ENCODE results near the gene RGS10.

DNA sequence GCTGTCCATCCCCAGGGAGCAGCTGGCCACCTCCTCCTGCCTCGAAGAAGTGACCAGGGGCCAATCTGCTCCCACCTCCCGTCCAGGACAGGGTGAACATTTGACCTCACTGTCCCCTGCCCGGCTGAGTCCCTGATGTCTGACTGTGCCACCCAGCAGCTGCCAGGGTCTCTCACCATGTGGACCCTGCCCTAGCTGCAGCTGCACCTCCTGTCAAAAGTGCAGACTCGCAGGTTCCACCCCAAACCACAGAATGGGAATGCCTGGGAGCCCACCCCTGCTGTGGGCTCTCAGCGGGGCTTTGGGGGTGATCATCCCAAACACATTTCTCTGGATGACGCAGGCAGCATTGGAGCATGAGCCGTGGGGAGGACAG lies 86.1 kb downstream of the RGS10 start:
- TF ChIP-seq CHD2 (IDR thresholded peaks at IDR 0.05; ENCODE audit: borderline replicate concordance, low read depth, low read length) = no peak
- no peak for TF ChIP-seq POLR2A (IDR thresholded peaks at IDR 0.05; ENCODE audit: low read depth, low read length)
- no peak for TF ChIP-seq FOS (IDR thresholded peaks at IDR 0.05; ENCODE audit: borderline replicate concordance, extremely low read depth, insufficient read length)
- no peak for TF ChIP-seq EP300 (IDR thresholded peaks at IDR 0.05; ENCODE audit: borderline replicate concordance in 1 of 2, control insufficient read depth in 1 of 2, low read depth in 2 of 2, low read length in 2 of 2)
- no peak for TF ChIP-seq PAX5 (IDR thresholded peaks at IDR 0.05; ENCODE audit: borderline replicate concordance, low read depth, low read length)
- TF ChIP-seq CBFB (IDR thresholded peaks at IDR 0.05; ENCODE audit: low read depth) = no peak
- no peak for TF ChIP-seq ZNF274 (IDR thresholded peaks at IDR 0.05; ENCODE audit: insufficient read depth, insufficient read length)
- TF ChIP-seq CTCF (IDR thresholded peaks at IDR 0.05 in 2 of 3, conservative IDR thresholded peaks at IDR 0.05 in 1 of 3; ENCODE audit: control insufficient read depth in 2 of 3, extremely low read depth in 1 of 3, insufficient read depth in 1 of 3, low read depth in 3 of 3, low read length in 3 of 3) = no peak
- TF ChIP-seq SUPT20H (IDR thresholded peaks at IDR 0.05; ENCODE audit: borderline replicate concordance, control insufficient read depth, low read depth, low read length) = no peak
- no peak for TF ChIP-seq REST (IDR thresholded peaks at IDR 0.05; ENCODE audit: low read depth, low read length)
- TF ChIP-seq POLR2AphosphoS5 (IDR thresholded peaks at IDR 0.05; ENCODE audit: low read length) = no peak
- no peak for TF ChIP-seq TAF1 (IDR thresholded peaks at IDR 0.05; ENCODE audit: borderline replicate concordance, low read depth, low read length)
